Glutamatergic neuron (in vitro differentiated cells): ENCODE data around the gene CA14. TPM values are rescaled to one million over a fixed set of nuclear protein-coding genes. Genes with fewer than 3 reads are reported as not detected.

ENCODE experiments used
- DNase-seq: peaks from one replicate; pipeline ENCODE4 v3.0.0; 2022
- H3K27ac Mint-ChIP-seq: one replicate; pipeline ENCODE4 v1.8.0; 2020; ENCODE audit warnings: mild to moderate bottlenecking, mixed read lengths, inconsistent platforms; ENCODE audit not compliant: unreplicated experiment
- H3K27me3 Mint-ChIP-seq: one replicate; pipeline ENCODE4 v1.8.0; 2020; ENCODE audit warnings: mild to moderate bottlenecking, moderate library complexity, mixed read lengths, inconsistent platforms; ENCODE audit not compliant: unreplicated experiment
- H3K36me3 Mint-ChIP-seq: one replicate; pipeline ENCODE4 v1.8.0; 2020; ENCODE audit warnings: mild to moderate bottlenecking, mixed read lengths, inconsistent platforms; ENCODE audit not compliant: unreplicated experiment
- H3K4me1 Mint-ChIP-seq: one replicate; pipeline ENCODE4 v1.8.0; 2020; ENCODE audit warnings: mild to moderate bottlenecking, low read depth, mixed read lengths, inconsistent platforms; ENCODE audit not compliant: unreplicated experiment
- H3K4me3 Mint-ChIP-seq: one replicate; pipeline ENCODE4 v1.8.0; 2020; ENCODE audit warnings: mild to moderate bottlenecking, mixed read lengths, inconsistent platforms; ENCODE audit not compliant: unreplicated experiment
- H3K9me3 Mint-ChIP-seq: one replicate; pipeline ENCODE4 v1.8.0; 2020; ENCODE audit warnings: mild to moderate bottlenecking, moderate library complexity, mixed read lengths, inconsistent platforms; ENCODE audit not compliant: unreplicated experiment
- total RNA-seq: library from RNA; stranded (reverse); fragmentation: NEBNext Ultra II Directional; extraction: Animal tissue kit (Norgen Biotek cat#: 25700); gene quantifications from one replicate; pipeline ENCODE4 v1.2.1, GENCODE V29; 2021; ENCODE audit not compliant: unreplicated experiment
- TF ChIP-seq, protein P1 (sequence below): fragments of 200-600 bp; sonication (generic); IDR thresholded peaks from one replicate; pipeline ENCODE4 v1.5.0; 2021; ENCODE audit not compliant: partially characterized antibody, unreplicated experiment

CA14 gene
- total RNA-seq, 1 donor from 2014 or later: 1.5 TPM

DNA sequence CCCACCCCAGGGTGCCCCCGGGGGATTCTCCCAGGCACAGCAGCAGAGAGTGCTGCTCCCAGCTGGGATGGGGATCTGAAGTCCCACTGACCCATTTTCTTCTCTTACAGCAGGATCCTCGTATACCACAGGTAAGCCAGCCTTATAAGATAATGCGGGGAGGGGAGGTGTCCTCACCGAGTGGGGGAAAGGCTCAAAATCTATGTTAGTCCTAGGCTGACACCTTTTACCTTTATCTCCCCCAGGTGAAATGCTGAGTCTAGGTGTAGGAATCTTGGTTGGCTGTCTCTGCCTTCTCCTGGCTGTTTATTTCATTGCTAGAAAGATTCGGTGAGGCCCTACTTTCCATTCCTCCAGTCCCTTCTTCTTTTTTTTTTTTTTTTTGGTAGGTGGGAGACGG, 6.0 kb downstream of the CA14 start:
- no peak overlapping the region for H3K4me3 Mint-ChIP-seq
- no peaks in the 10 kb centered on the region for H3K36me3 Mint-ChIP-seq
- H3K27me3 Mint-ChIP-seq: no peaks in the 10 kb centered on the region
- TF ChIP-seq, protein P1, sequence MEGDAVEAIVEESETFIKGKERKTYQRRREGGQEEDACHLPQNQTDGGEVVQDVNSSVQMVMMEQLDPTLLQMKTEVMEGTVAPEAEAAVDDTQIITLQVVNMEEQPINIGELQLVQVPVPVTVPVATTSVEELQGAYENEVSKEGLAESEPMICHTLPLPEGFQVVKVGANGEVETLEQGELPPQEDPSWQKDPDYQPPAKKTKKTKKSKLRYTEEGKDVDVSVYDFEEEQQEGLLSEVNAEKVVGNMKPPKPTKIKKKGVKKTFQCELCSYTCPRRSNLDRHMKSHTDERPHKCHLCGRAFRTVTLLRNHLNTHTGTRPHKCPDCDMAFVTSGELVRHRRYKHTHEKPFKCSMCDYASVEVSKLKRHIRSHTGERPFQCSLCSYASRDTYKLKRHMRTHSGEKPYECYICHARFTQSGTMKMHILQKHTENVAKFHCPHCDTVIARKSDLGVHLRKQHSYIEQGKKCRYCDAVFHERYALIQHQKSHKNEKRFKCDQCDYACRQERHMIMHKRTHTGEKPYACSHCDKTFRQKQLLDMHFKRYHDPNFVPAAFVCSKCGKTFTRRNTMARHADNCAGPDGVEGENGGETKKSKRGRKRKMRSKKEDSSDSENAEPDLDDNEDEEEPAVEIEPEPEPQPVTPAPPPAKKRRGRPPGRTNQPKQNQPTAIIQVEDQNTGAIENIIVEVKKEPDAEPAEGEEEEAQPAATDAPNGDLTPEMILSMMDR: no peak
- H3K4me1 Mint-ChIP-seq: peaks cover 9% of the 10 kb centered on the region
- H3K9me3 Mint-ChIP-seq: peaks cover 10% of the 10 kb centered on the region
- DNase-seq: no peak
- no peak overlapping the region for H3K27ac Mint-ChIP-seq

DNA sequence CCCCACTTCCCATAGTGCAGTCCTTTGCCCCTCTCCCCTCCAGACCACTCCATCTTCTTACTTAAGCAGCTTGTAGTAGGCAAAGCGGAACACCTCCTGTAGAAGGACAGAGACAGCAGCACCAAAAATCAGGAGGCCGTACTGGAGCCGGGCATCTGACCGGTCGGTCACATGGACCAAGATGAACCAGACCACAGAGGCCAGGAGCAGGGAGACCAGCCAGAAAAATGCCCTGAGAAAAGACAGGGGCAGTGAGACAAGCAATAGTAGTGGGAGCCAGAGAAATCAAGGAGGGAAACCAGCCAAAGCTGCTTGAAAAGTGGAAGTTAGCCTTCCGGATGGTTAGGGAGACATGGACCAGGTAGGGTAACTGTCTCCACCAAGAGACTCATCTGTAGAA, 10.3 kb downstream of the CA14 start:
- H3K9me3 Mint-ChIP-seq: peaks cover 17% of the 10 kb centered on the region
- H3K4me3 Mint-ChIP-seq: peak overlapping the region; percentile 93
- TF ChIP-seq, protein P1: no peak
- peaks cover 9% of the 10 kb centered on the region for H3K27me3 Mint-ChIP-seq
- peaks cover 20% of the 10 kb centered on the region for H3K4me1 Mint-ChIP-seq
- peak overlapping the region; percentile 99 for H3K27ac Mint-ChIP-seq
- no peak for DNase-seq
- H3K36me3 Mint-ChIP-seq: no peaks in the 10 kb centered on the region

DNA sequence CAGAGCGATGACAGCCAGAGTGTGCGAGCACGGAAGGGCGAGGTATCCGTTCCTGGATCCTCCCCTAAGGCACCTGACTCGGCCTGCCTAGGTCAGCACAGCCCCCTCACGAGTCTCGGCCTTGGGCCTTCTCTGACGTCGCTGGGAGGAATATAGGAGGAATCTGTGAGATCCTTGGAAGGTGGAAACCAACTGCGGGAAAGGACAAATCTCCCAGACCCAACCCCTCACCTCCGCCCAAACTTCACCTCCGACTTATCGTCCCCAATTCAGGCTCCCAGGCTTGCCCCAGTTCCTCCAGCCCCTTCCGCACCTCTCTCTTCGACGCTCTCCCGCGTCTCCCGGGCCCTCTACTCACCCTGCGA, 10.7 kb downstream of the CA14 start:
- H3K27ac Mint-ChIP-seq: peak overlapping the region; percentile 99
- peaks cover 21% of the 10 kb centered on the region for H3K4me1 Mint-ChIP-seq
- no peaks in the 10 kb centered on the region for H3K36me3 Mint-ChIP-seq
- TF ChIP-seq, protein P1: no peak
- H3K9me3 Mint-ChIP-seq: peaks cover 17% of the 10 kb centered on the region
- no peak for DNase-seq
- H3K27me3 Mint-ChIP-seq: peaks cover 9% of the 10 kb centered on the region
- H3K4me3 Mint-ChIP-seq: peak overlapping the region; percentile 93

DNA sequence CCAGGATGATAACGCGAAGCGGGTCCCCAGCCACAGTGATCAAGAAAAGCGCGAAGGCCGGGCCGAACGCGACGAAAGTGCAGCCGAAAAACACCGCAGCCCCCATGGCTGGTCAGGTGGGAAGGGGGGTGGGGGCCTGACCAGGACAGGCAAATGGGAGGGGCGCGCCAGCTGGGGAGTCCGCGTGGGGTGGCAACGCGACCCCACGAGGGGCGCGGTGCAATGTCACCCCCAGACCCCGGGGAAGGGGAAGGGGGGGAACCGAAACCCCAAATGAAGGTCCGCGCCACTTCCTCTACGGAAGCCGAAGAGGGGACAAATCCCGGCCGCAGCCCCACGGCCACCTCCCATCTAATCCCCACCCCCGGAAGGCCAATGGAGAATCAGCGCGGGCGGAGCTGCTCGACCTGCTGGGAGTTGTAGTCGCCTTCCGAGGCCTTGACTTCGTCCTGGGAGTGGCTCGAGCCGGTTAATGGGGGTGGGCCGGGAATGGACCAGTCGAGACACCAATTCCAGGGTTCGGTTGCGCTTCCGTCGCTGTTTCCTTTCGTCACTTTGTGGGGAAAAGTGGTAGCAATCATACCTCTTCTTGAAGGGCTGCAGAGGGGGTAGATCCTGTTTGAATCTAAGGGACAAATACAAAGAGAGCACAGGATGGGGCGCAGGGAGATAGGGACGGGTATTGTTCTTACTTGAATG, 11.3 kb downstream of the CA14 start, which contains the start of gene APH1A:
APH1A (minus strand) TSS at position 312 of the 699 bp plus-strand sequence; CDS start at position 106, 206 bp downstream.
- H3K36me3 Mint-ChIP-seq: no peaks in the 10 kb centered on the region
- H3K4me3 Mint-ChIP-seq: peak within 1 kb of the TSS; percentile 93
- TF ChIP-seq, protein P1: no peak
- H3K27ac Mint-ChIP-seq: peak within 1 kb of the TSS; percentile 99
- peaks cover 9% of the 10 kb centered on the region for H3K27me3 Mint-ChIP-seq
- peaks cover 17% of the 10 kb centered on the region for H3K9me3 Mint-ChIP-seq
- peaks cover 21% of the 10 kb centered on the region for H3K4me1 Mint-ChIP-seq
- DNase-seq: peak; percentile 96

DNA sequence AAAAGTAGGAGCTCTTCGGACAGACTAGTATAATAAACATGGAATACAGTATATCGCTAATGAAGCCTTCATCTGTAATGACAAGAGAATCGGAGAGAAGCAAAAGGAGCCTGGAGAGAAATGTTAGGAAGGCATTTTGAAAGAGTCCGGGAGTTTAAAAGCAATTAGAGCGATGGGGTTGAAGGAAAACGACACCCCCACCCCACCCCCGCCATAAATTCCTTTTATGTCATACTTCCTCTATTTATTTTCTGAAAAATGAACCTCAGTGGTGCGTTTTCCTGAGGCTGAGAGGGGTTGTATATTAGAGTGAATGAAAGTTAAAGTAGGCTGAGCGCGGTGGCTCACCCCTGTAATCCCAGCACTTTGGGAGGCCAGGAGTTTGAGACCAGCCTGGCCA, 11.9 kb downstream of the CA14 start:
- TF ChIP-seq, protein P1: no peak
- H3K4me3 Mint-ChIP-seq: peak overlapping the region; percentile 93
- H3K36me3 Mint-ChIP-seq: no peaks in the 10 kb centered on the region
- H3K4me1 Mint-ChIP-seq: peaks cover 21% of the 10 kb centered on the region
- no peak for DNase-seq
- H3K27ac Mint-ChIP-seq: peak overlapping the region; percentile 99
- peaks cover 9% of the 10 kb centered on the region for H3K27me3 Mint-ChIP-seq
- peaks cover 17% of the 10 kb centered on the region for H3K9me3 Mint-ChIP-seq
